ENCODE results near the gene CST6. TPM values are rescaled to one million over a fixed set of nuclear protein-coding genes. Genes with fewer than 3 reads are reported as not detected.

The CST6 gene
- total RNA-seq, 1 donor = under 0.01 TPM

- no peak overlapping the region for H3K4me3 ChIP-seq (ENCODE audit: low read depth, low read length)
- DNase-seq (ENCODE audit: low read depth) = no peak
- TF ChIP-seq CTCF (IDR thresholded peaks at IDR 0.05; ENCODE audit: insufficient read depth, low read depth, low read length) = no peak
Observed at GRCh38 chr11:66042227-66042995, 30.6 kb downstream of the CST6 start.

- no peak for TF ChIP-seq CTCF (IDR thresholded peaks at IDR 0.05; ENCODE audit: insufficient read depth, low read depth, low read length)
- no peak for DNase-seq (ENCODE audit: low read depth)
Observed at GRCh38 chr11:66042996-66043906, 31.4 kb downstream of the CST6 start.

GRCh38 chr11:66044757-66045156, 32.9 kb downstream of the CST6 start:
- no peak for DNase-seq (ENCODE audit: low read depth)
- H3K4me3 ChIP-seq (ENCODE audit: low read depth, low read length) = no peak overlapping the region
- TF ChIP-seq CTCF (IDR thresholded peaks at IDR 0.05; ENCODE audit: insufficient read depth, low read depth, low read length) = no peak

More at GRCh38 chr11:66042996-66043906, 31.4 kb downstream of the CST6 start:
- H3K4me3 ChIP-seq (ENCODE audit: low read depth, low read length) = no peak overlapping the region

DNA sequence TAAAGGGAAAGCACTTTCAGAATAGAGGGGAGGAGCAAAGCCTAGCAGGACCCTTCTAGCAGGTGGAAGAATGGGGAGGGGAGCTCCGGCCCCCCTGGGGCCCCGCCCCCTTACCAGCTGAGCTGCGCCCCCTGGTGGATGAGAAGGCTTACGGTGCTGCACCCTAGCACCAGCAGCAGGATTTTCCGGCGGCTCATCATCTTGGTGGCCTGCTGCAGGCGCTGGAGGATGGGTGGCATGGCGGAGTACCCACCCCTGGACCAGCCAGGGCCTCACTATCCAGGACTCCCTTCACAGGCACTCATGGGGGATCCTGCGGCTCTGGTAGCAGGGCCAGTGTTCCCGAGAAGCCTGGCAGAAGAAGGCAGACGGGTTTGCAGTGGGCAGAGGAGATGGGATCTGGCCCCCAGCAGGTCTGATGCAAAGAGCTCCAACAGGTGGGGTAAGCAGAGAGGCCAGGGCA, 33.4 kb downstream of the CST6 start:
- peak; percentile 80 for DNase-seq (ENCODE audit: low read depth)
- peak; percentile 96 for TF ChIP-seq CTCF (IDR thresholded peaks at IDR 0.05; ENCODE audit: insufficient read depth, low read depth, low read length)
- no peak overlapping the region for H3K4me3 ChIP-seq (ENCODE audit: low read depth, low read length)

GRCh38 chr11:66046901-66047300, 35.1 kb downstream of the CST6 start:
- TF ChIP-seq CTCF (IDR thresholded peaks at IDR 0.05; ENCODE audit: insufficient read depth, low read depth, low read length) = no peak
- no peak overlapping the region for H3K4me3 ChIP-seq (ENCODE audit: low read depth, low read length)
- no peak for DNase-seq (ENCODE audit: low read depth)

DNA sequence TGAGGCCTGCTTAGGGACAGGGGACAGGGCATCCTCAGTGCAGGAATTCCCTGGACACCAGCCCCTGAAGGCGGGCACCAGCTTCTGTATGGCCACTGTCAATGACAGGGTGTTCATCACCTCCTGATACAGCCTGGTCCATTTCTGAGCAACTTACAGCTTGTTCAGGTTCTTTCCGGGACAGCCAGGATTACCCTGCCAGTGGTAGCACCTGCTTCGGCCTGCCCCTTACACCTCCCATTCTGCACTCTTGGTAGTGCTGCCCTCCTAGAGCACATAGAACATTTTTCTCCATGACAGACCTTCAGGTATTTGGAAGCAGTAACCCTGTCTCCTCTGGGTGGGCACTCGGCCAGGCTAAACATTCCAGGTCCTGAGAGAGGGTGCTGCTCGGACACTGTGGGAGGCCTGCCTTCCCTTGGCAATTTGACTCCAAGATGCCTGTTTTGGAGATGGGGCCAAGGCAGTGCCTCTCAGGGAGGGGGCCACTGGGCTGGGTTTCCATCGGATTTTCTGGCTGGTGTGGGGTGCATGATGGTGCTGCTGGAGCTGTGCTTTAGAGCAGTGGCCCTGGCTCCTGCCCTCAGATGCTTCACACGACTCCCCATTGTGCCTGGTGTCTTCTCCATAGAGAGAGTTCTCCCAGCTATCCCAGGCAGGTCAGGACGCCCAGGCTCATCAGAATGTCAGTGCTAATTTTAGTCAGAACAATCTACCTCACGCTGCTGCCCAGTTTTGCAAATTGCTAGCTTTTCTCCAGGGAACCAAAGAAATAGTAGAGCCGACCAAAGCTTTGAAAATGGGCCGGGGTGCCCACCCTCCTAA, 35.9 kb downstream of the CST6 start:
- DNase-seq (ENCODE audit: low read depth) = no peak
- H3K4me3 ChIP-seq (ENCODE audit: low read depth, low read length) = no peak overlapping the region
- TF ChIP-seq CTCF (IDR thresholded peaks at IDR 0.05; ENCODE audit: insufficient read depth, low read depth, low read length) = no peak

Data from fibroblast of villous mesenchyme (primary cell).